Sigmoid colon (tissue), 7 donors: ENCODE measurements around the gene CARD19. TPM values are rescaled to one million over a fixed set of nuclear protein-coding genes. Genes with fewer than 3 reads are reported as not detected.

Experiments
- DNase-seq: peaks from one replicate; pipeline ENCODE4 v3.0.0-alpha.2; 2019
- H3K27ac ChIP-seq, 4 donors: fragments of 200-600 bp; sonication (generic); one replicate each; pipeline ENCODE4 v1.5.1; 2016 to 2019; ENCODE audit warnings: mild to moderate bottlenecking in 1 of 4
- H3K27me3 ChIP-seq, 3 donors: fragments of 200-600 bp; sonication (generic); one replicate each; pipeline ENCODE4 v1.5.1; 2019; ENCODE audit warnings: mild to moderate bottlenecking in 1 of 3
- H3K36me3 ChIP-seq, 4 donors: fragments of 200-600 bp; sonication (generic); one replicate each; pipeline ENCODE4 v1.5.1; 2016 to 2019
- H3K4me1 ChIP-seq, 4 donors: fragments of 200-600 bp; sonication (generic); one replicate each; pipeline ENCODE4 v1.5.1; 2017 to 2019
- H3K4me3 ChIP-seq, 4 donors: fragments of 200-600 bp; sonication (generic); one replicate each; pipeline ENCODE4 v1.5.1; 2017 to 2019; ENCODE audit warnings: mild to moderate bottlenecking in 2 of 4, moderate library complexity in 1 of 4
- H3K9me3 ChIP-seq, 4 donors: fragments of 200-600 bp in 3 of 4; sonication (generic) in 3 of 4; one replicate each; pipeline versions ENCODE4 v1.5.1 to v1.6.1; 2013 to 2019
- EP300 ChIP-seq, 4 donors: sonication (generic); formaldehyde crosslinking; IDR thresholded peaks; one replicate each; pipeline ENCODE4 v1.6.1; 2017; ENCODE audit warnings: antibody characterized with exemption in 4 of 4
- POLR2A ChIP-seq, 2 donors: fragments of 450-650 bp; IDR thresholded peaks; one replicate each; pipeline ENCODE4 v1.6.1; 2016; ENCODE audit warnings: antibody characterized with exemption in 2 of 2, mild to moderate bottlenecking in 2 of 2, moderate library complexity in 2 of 2
- POLR2AphosphoS5 ChIP-seq, 4 donors: sonication (generic); formaldehyde crosslinking; IDR thresholded peaks; one replicate each; pipeline ENCODE4 v1.6.1; 2017; ENCODE audit warnings: antibody characterized with exemption in 4 of 4
- WGBS, 2 donors: extraction: QIAGEN DNeasy Blood & Tissue Kit; methylation state at CpG; one replicate each; pipeline ENCODE4 v1.1.7; 2013; 5-methylcytosine and 5-hydroxymethylcytosine counted together
- intact Hi-C: fragments of 100-400 bp; cut with DNase I; formaldehyde crosslinking; loops from one replicate; pipeline ENCODE4 v1.15.1; 2023
- polyA plus RNA-seq, 3 donors: library from polyadenylated mRNA; stranded (reverse); fragments of 200-250 nt; gene quantifications; one replicate each; pipeline ENCODE4 v1.2.3, GENCODE V29; 2013
- total RNA-seq, 4 donors: library from RNA; depleted of rRNA; stranded (reverse); fragments of >200 nt; gene quantifications; one replicate each; pipeline ENCODE4 v1.1.0, GENCODE V29; 2016
- TF ChIP-seq, protein P1 (sequence below), 4 experiments: fragments of 450-650 bp in 3 of 4; fragments of 200-600 bp in 1 of 4; IDR thresholded peaks; one replicate each; pipeline ENCODE4 v1.5.1; 2016 to 2019; ENCODE audit warnings: antibody characterized with exemption in 4 of 4, mild to moderate bottlenecking in 3 of 4, moderate library complexity in 2 of 4
- donor health status: healthy with polysubstance abuse.
- donor health status: Bipolar disorder and iron deficiency.
- donor health status: healthy.

CARD19 gene
- total and polyA plus RNA-seq, 7 donors: 51.2 to 88.4 (median 82.3) TPM

DNA sequence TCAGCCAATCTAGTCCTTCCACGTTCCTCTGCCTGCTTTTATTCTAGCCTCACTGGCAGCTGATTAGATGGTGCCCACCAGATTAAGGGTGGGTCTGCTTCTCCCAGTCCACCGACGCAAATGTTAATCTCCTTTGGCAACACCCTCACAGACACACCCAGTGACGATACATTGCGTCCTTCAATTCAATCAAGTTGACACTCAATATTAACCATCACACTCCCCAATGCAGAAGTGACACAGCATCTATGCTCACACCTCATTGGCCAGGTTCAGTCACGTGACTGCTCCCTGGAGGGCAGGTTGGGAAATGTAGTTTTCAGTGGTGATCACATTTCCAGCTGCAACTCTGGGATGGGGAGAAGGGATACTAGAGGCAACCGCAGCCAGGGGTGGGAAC is 24.6 kb upstream of the CARD19 start:
- no peak for DNase-seq
- peaks cover 0 to 43% (median 18%) of the 10 kb centered on the region in 4 donors for H3K4me1 ChIP-seq
- 63 to 84% methylated on average over 7 of the region's 7 CpGs for WGBS, 2 donors
- no peaks in the 10 kb centered on the region for H3K9me3 ChIP-seq
- H3K36me3 ChIP-seq: no peaks in the 10 kb centered on the region
- H3K4me3 ChIP-seq: no peak overlapping the region
- peak overlapping the region in 3 of 4 donors; percentile 66 to 68 (median 68) for H3K27ac ChIP-seq
- TF ChIP-seq, protein P1, sequence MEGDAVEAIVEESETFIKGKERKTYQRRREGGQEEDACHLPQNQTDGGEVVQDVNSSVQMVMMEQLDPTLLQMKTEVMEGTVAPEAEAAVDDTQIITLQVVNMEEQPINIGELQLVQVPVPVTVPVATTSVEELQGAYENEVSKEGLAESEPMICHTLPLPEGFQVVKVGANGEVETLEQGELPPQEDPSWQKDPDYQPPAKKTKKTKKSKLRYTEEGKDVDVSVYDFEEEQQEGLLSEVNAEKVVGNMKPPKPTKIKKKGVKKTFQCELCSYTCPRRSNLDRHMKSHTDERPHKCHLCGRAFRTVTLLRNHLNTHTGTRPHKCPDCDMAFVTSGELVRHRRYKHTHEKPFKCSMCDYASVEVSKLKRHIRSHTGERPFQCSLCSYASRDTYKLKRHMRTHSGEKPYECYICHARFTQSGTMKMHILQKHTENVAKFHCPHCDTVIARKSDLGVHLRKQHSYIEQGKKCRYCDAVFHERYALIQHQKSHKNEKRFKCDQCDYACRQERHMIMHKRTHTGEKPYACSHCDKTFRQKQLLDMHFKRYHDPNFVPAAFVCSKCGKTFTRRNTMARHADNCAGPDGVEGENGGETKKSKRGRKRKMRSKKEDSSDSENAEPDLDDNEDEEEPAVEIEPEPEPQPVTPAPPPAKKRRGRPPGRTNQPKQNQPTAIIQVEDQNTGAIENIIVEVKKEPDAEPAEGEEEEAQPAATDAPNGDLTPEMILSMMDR (IDR thresholded peaks at IDR 0.05): no peak
- TF ChIP-seq POLR2AphosphoS5 (IDR thresholded peaks at IDR 0.05) (no peak), POLR2A (IDR thresholded peaks at IDR 0.05) (no peak), EP300 (IDR thresholded peaks at IDR 0.05) (no peak)
- intact Hi-C loops: no loop called here
- H3K27me3 ChIP-seq: no peaks in the 10 kb centered on the region

DNA sequence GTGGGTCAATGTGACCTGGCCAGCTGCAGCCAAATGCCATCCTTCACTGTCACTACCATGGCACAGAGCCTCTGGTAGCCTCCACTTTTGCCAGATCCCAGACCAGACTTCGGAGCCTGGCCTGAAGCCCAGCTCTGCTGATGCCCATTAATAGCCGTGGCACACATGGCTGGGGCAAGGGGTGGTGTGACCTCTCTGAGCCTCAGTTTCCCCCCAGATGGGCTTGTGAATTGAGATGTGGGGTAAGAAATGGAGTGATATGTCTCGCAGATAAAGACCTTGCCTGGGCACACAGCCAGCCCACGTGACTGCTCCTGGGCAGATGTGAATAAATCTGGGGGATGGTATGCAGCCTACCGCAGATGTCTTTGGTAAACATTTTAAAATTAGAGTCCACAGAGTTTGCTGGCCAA is 23.6 kb upstream of the CARD19 start:
- Histone ChIP-seq H3K4me3 (no peak overlapping the region), H3K4me1 (peaks cover 0 to 43% (median 18%) of the 10 kb centered on the region in 4 donors), H3K36me3 (no peaks in the 10 kb centered on the region), H3K9me3 (no peaks in the 10 kb centered on the region), H3K27ac (peak overlapping the region in 3 of 4 donors; percentile 66 to 68 (median 68)), H3K27me3 (no peaks in the 10 kb centered on the region)
- DNase-seq: peak; percentile 87
- no peak for TF ChIP-seq EP300 (IDR thresholded peaks at IDR 0.05)
- TF ChIP-seq POLR2A (IDR thresholded peaks at IDR 0.05): no peak
- peak in 3 of 4 donors; percentile 51 to 59 (median 53) for TF ChIP-seq POLR2AphosphoS5 (IDR thresholded peaks at IDR 0.05)
- TF ChIP-seq, protein P1 (IDR thresholded peaks at IDR 0.05): no peak
- WGBS, 2 donors: 22 to 39% methylated on average over 5 of the region's 5 CpGs
- intact Hi-C loops: no loop called here

DNA sequence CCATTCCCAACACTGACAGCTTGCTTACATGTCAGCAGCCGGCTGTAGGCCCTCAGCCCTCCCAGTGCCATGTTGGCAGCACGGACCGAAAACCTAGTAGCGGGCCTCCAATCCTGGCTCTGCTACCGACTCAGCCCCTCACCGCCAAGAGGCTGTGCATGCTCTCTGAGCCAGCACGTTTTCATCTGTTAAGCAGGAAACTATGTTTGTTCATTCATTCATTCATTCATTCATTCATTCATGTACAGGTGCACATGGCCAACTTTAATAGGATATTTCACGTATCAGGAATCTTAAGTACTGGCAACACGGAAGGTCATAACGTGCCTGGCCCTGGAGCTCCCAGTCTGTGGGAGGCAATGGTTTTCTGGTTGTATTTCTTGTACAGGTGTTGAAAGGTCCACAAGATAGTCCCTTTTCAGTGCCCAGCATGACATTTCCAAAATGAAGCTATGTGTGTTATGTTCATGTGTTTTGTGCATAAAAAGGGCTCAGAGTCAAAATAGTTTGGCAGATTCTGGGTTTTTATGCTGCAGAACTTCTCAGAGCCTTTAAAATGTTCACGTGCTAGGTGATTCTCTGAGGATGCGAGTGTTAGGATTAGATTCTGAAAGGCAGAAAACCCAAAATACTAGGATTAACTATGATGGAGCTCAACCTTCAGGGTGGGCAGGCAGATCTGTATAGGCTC is 19.8 kb upstream of the CARD19 start:
- TF ChIP-seq POLR2A (IDR thresholded peaks at IDR 0.05): no peak
- no peak for TF ChIP-seq POLR2AphosphoS5 (IDR thresholded peaks at IDR 0.05)
- TF ChIP-seq, protein P1 (IDR thresholded peaks at IDR 0.05): no peak
- no peak for TF ChIP-seq EP300 (IDR thresholded peaks at IDR 0.05)
- peaks cover 0 to 37% (median 16%) of the 10 kb centered on the region in 4 donors for H3K4me1 ChIP-seq
- no peaks in the 10 kb centered on the region for H3K27me3 ChIP-seq
- no peak overlapping the region for H3K27ac ChIP-seq
- H3K4me3 ChIP-seq: no peak overlapping the region
- intact Hi-C loops: no loop called here
- WGBS, 2 donors: 91 to 95% methylated on average over 12 of the region's 12 CpGs
- H3K9me3 ChIP-seq: no peaks in the 10 kb centered on the region
- H3K36me3 ChIP-seq: no peaks in the 10 kb centered on the region
- DNase-seq: no peak

DNA sequence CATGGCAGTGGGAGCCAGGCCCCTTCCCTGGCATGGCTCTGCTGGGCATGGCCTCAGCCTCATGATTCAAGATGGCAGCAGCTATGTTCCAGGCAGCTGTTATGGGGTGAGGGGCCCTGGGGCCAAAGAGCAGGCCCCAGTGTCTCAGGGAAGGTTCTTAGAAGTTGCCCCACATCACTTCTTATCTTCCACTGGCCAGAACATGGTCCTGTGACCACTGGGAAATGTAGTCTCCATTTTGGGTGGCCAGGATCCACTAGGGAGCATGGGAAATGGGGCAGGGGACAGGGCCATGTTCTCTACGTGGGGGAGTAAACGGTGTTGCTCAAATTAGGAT is 19.3 kb upstream of the CARD19 start:
- no peaks in the 10 kb centered on the region for H3K9me3 ChIP-seq
- no peak overlapping the region for H3K4me3 ChIP-seq
- no peak overlapping the region for H3K27ac ChIP-seq
- intact Hi-C loops: no loop called here
- DNase-seq: no peak
- peaks cover 0 to 32% (median 13%) of the 10 kb centered on the region in 4 donors for H3K4me1 ChIP-seq
- TF ChIP-seq POLR2A (IDR thresholded peaks at IDR 0.05) (no peak), EP300 (IDR thresholded peaks at IDR 0.05) (no peak), POLR2AphosphoS5 (IDR thresholded peaks at IDR 0.05) (no peak)
- TF ChIP-seq, protein P1 (IDR thresholded peaks at IDR 0.05): no peak
- no peaks in the 10 kb centered on the region for H3K27me3 ChIP-seq
- WGBS, 2 donors: 95 to 96% methylated on average over 2 of the region's 2 CpGs
- no peaks in the 10 kb centered on the region for H3K36me3 ChIP-seq
